Mucosa of stomach (tissue), 1 donor: ENCODE measurements around the gene FRA10AC1.
A peak's percentile ranks its signal among the peaks of the same experiment; 100 is the strongest.

Source experiments
- H3K27me3 ChIP-seq: one replicate; pipeline ENCODE4 v1.7.0; 2013; ENCODE audit warnings: mild to moderate bottlenecking, low read length; ENCODE audit not compliant: control insufficient read depth, insufficient read depth
- H3K36me3 ChIP-seq: one replicate; pipeline ENCODE4 v1.7.0; 2013; ENCODE audit warnings: low read length; ENCODE audit not compliant: control insufficient read depth, insufficient read depth
- H3K4me1 ChIP-seq: one replicate; pipeline ENCODE4 v1.7.0; 2013; ENCODE audit warnings: mild to moderate bottlenecking, low read length; ENCODE audit not compliant: control insufficient read depth, insufficient read depth
- H3K4me3 ChIP-seq: one replicate; pipeline ENCODE4 v1.7.0; 2013; ENCODE audit warnings: low read length
- H3K9ac ChIP-seq: one replicate; pipeline ENCODE4 v1.7.0; 2013; ENCODE audit warnings: mild to moderate bottlenecking, low read length, moderate library complexity
- H3K9me3 ChIP-seq: one replicate; pipeline ENCODE4 v1.7.0; 2013; ENCODE audit warnings: mild to moderate bottlenecking, low read length, moderate library complexity; ENCODE audit not compliant: control insufficient read depth
- donor health status: Pancreatic carcinoma.

The FRA10AC1 gene

GRCh38 chr10:93702210-93703001, at the start of gene FRA10AC1:
TSS of gene FRA10AC1 (minus strand) at chr10:93702592. CDS start at chr10:93700106, 2,486 bp downstream.
- Histone ChIP-seq H3K9me3 (no peaks in the 10 kb centered on the region), H3K4me3 (peak within 1 kb of the TSS; percentile 71), H3K36me3 (no peaks in the 10 kb centered on the region), H3K4me1 (no peaks in the 10 kb centered on the region), H3K27me3 (no peaks in the 10 kb centered on the region), H3K9ac (peak within 1 kb of the TSS; percentile 81)

- Histone ChIP-seq H3K36me3 (no peaks in the 10 kb centered on the region), H3K4me3 (peak overlapping the region; percentile 35), H3K9ac (no peak overlapping the region), H3K9me3 (no peaks in the 10 kb centered on the region), H3K27me3 (no peaks in the 10 kb centered on the region), H3K4me1 (peaks cover 16% of the 10 kb centered on the region)
Observed at GRCh38 chr10:93751832-93752231, 49.4 kb upstream of the FRA10AC1 start.

GRCh38 chr10:93751124-93751523, 48.7 kb upstream of the FRA10AC1 start:
- H3K27me3 ChIP-seq: no peaks in the 10 kb centered on the region
- H3K9ac ChIP-seq: no peak overlapping the region
- no peaks in the 10 kb centered on the region for H3K36me3 ChIP-seq
- H3K4me3 ChIP-seq: no peak overlapping the region
- no peaks in the 10 kb centered on the region for H3K9me3 ChIP-seq
- peaks cover 16% of the 10 kb centered on the region for H3K4me1 ChIP-seq

GRCh38 chr10:93749218-93749799, 46.9 kb upstream of the FRA10AC1 start:
- no peaks in the 10 kb centered on the region for H3K27me3 ChIP-seq
- no peak overlapping the region for H3K9ac ChIP-seq
- no peak overlapping the region for H3K4me3 ChIP-seq
- no peaks in the 10 kb centered on the region for H3K36me3 ChIP-seq
- H3K4me1 ChIP-seq: peaks cover 16% of the 10 kb centered on the region
- no peaks in the 10 kb centered on the region for H3K9me3 ChIP-seq

- H3K9me3 ChIP-seq: no peaks in the 10 kb centered on the region
- no peak overlapping the region for H3K9ac ChIP-seq
- H3K4me3 ChIP-seq: no peak overlapping the region
Observed at GRCh38 chr10:93746844-93747284, 44.5 kb upstream of the FRA10AC1 start.

GRCh38 chr10:93745408-93746065, 43.1 kb upstream of the FRA10AC1 start:
- no peaks in the 10 kb centered on the region for H3K27me3 ChIP-seq
- H3K4me1 ChIP-seq: no peaks in the 10 kb centered on the region
- no peaks in the 10 kb centered on the region for H3K36me3 ChIP-seq
- no peak overlapping the region for H3K9ac ChIP-seq
- no peak overlapping the region for H3K4me3 ChIP-seq
- H3K9me3 ChIP-seq: no peaks in the 10 kb centered on the region

More at GRCh38 chr10:93746844-93747284, 44.5 kb upstream of the FRA10AC1 start:
- H3K36me3 ChIP-seq: no peaks in the 10 kb centered on the region
- H3K4me1 ChIP-seq: peaks cover under 1% of the 10 kb centered on the region
- no peaks in the 10 kb centered on the region for H3K27me3 ChIP-seq

- Histone ChIP-seq H3K36me3 (no peaks in the 10 kb centered on the region), H3K27me3 (no peaks in the 10 kb centered on the region), H3K4me3 (no peak overlapping the region), H3K4me1 (no peaks in the 10 kb centered on the region), H3K9ac (no peak overlapping the region), H3K9me3 (no peaks in the 10 kb centered on the region)
Observed at GRCh38 chr10:93742633-93743349, 40.4 kb upstream of the FRA10AC1 start.

- no peaks in the 10 kb centered on the region for H3K9me3 ChIP-seq
- no peaks in the 10 kb centered on the region for H3K4me1 ChIP-seq
- no peak overlapping the region for H3K4me3 ChIP-seq
- H3K27me3 ChIP-seq: no peaks in the 10 kb centered on the region
- no peaks in the 10 kb centered on the region for H3K36me3 ChIP-seq
- no peak overlapping the region for H3K9ac ChIP-seq
Observed at GRCh38 chr10:93741367-93741766, 39.0 kb upstream of the FRA10AC1 start.

- peaks cover 3% of the 10 kb centered on the region for H3K27me3 ChIP-seq
- no peak overlapping the region for H3K9ac ChIP-seq
- no peaks in the 10 kb centered on the region for H3K36me3 ChIP-seq
- H3K9me3 ChIP-seq: no peaks in the 10 kb centered on the region
- no peak overlapping the region for H3K4me3 ChIP-seq
- peaks cover 8% of the 10 kb centered on the region for H3K4me1 ChIP-seq
Observed at GRCh38 chr10:93726024-93726423, 23.6 kb upstream of the FRA10AC1 start.

- Histone ChIP-seq H3K9ac (no peak overlapping the region), H3K27me3 (peaks cover 3% of the 10 kb centered on the region), H3K36me3 (no peaks in the 10 kb centered on the region), H3K9me3 (no peaks in the 10 kb centered on the region), H3K4me1 (no peaks in the 10 kb centered on the region), H3K4me3 (no peak overlapping the region)
Observed at GRCh38 chr10:93723153-93723552, 20.8 kb upstream of the FRA10AC1 start.

- Histone ChIP-seq H3K9ac (no peak overlapping the region), H3K4me1 (no peaks in the 10 kb centered on the region), H3K9me3 (no peaks in the 10 kb centered on the region), H3K36me3 (no peaks in the 10 kb centered on the region), H3K27me3 (peaks cover 3% of the 10 kb centered on the region), H3K4me3 (no peak overlapping the region)
Observed at GRCh38 chr10:93722550-93722949, 20.2 kb upstream of the FRA10AC1 start.
